GM18909 (cell line): ENCODE measurements around the gene DNAH3.
"Not testable (repeated sequence)": the region's sequence is repeated elsewhere in the genome, so short reads cannot be mapped to it uniquely, and the experiment has no call there.

ENCODE experiments used
- ATAC-seq: cut with Tn5 transposase; IDR thresholded peaks from one replicate; pipeline ENCODE4 v1.9.1; 2021; ENCODE audit warnings: mild to moderate bottlenecking; ENCODE audit not compliant: unreplicated experiment, poor library complexity

The DNAH3 gene

DNA sequence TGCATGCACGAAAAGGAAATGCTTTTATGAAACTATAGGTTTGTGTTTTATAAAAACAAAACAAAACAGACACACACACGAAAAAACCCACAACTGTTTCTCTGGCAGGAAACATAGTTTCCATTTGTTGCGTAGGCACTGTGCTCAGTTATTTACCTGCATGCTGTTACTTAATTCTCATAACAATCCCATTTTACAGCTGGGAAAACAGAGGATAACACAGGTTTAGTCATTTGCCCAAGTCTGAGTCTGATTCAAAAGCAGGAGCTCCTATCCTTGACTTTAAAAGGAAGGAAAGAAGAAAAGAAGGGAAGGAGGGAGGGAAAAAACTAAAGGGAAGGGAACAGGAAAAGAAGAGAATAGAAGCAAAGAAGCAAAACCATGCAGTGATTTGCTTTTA is 117.4 kb downstream of the DNAH3 start:
- ATAC-seq: no peak

GRCh38 chr16:21028728-21029127 is 121.9 kb downstream of the DNAH3 start:
- ATAC-seq: no peak

DNA sequence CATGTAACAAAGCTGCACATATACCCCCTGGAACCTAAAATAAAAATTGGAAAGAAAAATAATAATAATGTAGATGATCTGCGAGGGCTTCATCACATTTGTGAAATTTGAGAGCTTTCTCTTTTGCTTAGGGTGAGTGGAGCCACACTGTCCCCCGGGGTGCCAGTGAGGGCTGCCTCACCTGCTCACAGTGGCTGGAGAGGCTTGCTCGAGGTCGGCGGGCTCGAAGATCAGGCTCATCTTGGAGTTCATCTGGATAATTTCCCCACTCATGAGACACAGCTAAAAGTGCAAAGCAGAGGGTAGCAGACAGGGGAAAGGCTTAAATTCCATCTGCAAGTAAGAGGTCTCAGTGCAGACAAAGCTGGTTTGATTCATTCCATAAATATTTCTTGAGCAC is 123.8 kb downstream of the DNAH3 start:
- ATAC-seq: no peak

DNA sequence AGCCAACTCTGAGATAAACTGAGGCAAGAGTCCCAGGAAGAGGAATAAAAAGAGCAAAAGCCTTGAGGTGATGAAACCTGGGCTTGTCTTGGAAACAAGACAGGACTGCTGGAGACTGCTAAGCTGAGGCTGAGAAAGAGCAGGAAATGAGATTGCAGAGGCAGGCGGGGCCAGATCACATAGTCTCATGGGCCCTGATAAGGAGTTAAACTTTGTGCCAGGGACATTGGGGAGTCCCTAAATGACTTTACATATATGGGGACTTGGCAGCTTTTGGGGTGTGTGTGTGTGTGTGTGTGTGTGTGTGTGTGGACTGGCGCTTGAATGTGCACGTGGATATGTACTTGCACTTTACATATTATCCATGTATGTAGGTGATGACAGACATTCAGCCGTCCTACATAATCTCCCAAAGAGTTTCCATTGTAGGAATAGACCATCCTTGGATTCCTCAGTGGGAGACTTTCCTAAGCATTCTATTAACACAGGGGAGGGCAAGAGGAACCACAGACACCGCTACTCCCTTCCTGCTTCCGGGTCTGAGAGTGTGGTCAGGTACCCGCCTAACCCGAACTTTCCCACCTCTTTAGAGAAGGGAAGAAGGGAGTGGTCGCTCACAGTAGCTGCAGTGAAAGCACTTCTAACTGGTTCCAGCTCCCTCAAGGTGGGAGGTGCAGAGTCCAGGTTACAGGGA is 127.0 kb downstream of the DNAH3 start:
- no peak for ATAC-seq

GRCh38 chr16:21021316-21021715 is 129.3 kb downstream of the DNAH3 start:
- ATAC-seq: no peak

DNA sequence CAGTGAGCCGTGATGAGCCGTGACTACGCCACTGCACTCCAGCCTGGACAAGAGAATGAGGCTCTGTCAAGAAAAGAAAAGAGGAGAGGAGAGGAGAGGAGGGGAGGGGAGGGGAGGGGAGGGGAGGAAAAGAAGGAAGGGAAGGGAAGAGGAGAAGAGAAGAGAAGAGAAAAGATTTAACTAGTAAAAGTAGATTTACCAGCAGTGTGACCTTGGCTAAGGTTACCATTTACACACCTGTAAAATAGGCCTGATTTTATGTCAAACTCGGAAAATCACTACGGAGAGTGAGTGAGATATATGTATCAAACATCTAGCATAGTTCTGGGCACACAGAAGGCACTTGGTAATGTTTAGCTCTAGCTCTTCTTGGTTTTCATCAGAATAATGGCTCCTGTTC is 140.8 kb downstream of the DNAH3 start:
- ATAC-seq: no peak

- no peak for ATAC-seq
Measured at GRCh38 chr16:21005008-21005407, 145.6 kb downstream of the DNAH3 start.

GRCh38 chr16:21001262-21001661 is 149.4 kb downstream of the DNAH3 start:
- no peak for ATAC-seq

DNA sequence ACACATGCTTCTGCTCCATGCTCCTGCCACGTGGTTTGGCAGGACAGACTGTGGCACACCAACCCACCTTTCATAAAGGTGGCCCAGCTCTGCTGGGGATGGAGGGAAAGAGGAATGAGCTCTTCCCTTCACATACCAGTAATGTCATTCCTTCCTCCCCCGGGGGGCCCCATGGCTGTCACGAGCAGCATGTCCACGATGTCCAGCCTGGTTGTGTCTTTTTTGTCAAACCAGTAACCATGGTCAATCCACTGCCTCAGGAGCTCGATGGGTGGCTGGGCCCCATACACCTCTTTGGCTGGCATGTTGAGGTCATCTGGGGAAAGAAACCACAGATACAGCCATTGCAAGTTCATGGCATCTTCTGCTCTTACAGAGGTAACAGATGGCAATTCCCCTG is 153.5 kb downstream of the DNAH3 start:
- no peak for ATAC-seq

DNA sequence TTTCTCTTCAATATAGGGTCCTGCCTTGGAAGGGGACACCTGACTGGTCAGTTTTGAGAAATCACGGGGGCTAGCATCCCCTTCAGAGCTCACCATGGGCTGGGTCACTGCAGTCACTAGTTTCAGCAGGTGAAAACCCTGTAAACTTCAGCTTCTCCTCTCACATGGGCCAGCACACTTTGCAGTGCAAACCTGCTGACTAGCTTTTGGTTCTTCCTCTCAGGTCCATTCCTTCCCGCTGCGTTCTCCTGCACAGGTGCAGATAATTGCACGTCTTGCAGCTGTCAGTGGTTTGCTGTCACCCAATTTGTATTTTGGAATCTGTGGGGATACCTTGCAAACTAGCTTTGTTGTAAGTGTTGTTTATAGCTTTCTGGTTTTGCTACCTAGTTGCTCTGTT is 154.9 kb downstream of the DNAH3 start:
- ATAC-seq: no peak

- ATAC-seq: not testable (repeated sequence)
Measured at GRCh38 chr16:20989496-20990070, 161.1 kb downstream of the DNAH3 start.

DNA sequence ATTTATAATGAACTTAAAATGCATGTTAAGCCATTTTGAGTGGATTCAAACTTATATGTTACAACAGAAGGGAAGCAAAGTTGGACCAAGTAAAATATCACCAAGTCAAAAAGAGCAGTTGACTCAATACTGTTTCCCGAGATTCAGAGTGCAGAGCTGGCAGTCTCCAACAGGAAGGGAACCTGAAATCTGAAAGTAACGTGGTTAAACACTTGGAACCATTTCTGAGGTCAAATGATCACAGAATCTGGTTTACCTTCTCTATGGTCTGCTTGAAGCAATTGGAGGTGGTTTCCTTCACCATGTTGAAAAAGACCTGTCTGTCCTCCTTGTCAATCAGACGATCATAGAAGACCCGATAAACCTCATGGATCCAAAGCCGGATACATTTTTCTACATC is 163.6 kb downstream of the DNAH3 start:
- no peak for ATAC-seq

- ATAC-seq: no peak
Measured at GRCh38 chr16:20984019-20984418, 166.6 kb downstream of the DNAH3 start.

GRCh38 chr16:20976576-20976975 is 174.1 kb downstream of the DNAH3 start:
- ATAC-seq: no peak

DNA sequence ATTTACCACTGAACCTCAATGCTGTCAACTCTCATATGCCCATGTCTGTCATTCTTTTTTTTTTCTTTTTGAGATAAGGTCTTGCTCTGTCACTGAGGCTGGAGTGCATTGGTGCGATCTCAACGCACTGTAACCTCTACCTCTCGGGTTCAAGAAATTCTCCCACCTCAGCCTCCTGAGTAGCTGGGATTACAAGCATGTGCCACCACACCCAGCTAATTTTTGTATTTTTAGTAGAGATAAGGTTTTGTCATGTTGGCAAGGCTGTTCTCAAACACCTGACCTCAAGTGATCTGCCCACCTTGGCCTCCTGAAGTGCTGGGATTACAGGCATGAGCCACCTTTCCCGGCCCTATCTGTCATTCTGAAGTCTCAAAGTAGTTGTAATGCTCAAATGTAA is 177.4 kb downstream of the DNAH3 start:
- not testable (repeated sequence) for ATAC-seq

GRCh38 chr16:20971401-20971800 is 179.2 kb downstream of the DNAH3 start:
- no peak for ATAC-seq

DNA sequence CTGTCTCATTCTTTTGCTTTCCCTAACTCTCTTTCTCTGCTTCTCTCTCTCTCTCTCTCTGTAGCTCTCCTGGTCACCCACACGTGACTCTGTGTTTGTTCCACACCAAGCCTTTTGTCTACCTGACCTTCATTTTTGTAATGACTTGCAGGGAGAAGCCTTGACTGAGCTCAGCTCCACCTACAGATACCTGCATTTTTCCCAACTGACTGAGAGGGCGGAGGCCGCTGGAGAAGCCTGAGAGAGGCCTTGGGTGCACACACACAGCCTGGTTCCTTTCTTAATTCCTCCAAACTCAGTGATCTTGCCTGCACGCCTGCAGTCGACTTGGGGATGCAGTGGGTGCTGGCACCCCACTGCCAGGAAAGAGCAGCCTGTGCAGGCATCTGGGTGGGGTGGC is 181.3 kb downstream of the DNAH3 start:
- no peak for ATAC-seq

DNA sequence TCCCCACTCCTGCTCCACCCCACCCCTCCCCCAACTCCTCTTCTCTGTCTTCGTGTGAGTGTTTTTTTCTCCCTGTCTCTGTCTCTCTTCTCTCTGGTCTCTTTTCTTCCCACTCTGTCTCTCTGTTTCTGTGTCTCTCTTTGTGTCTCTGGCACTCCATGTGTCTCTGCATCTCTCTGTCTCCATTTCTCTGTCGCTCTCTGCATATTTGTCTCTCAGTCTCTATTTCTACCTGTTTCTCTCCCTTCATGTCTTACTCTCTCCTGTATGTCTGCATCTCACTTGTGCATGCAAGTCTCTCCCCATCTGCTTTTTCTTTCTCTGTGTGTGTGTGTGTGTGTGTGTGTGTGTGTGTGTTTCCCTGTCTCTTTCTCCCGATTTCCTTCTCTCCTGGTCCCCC is 181.9 kb downstream of the DNAH3 start:
- ATAC-seq: no peak

- no peak for ATAC-seq
Measured at GRCh38 chr16:20960899-20961298, 189.7 kb downstream of the DNAH3 start.

GRCh38 chr16:20957153-20957552 is 193.5 kb downstream of the DNAH3 start:
- ATAC-seq: no peak

- no peak for ATAC-seq
Measured at GRCh38 chr16:20956319-20956718, 194.3 kb downstream of the DNAH3 start.

DNA sequence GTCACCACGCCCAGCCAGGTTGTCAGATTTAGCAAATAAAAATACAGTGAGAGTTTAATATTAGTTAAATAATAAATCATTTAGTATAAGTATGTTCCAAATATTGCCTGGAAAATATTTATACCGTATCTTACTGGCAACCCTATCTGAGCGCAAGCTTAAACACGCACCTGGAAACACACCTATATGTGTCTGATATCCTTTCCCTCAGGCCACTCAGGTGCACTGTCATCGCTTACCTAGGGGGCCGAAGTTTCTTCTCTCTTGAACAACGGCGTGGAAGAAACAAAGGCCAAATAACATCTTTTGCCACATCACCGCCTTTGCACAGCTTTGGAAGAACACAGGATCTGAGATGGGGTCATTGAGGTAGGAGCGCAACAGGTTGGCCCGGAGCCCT is 196.1 kb downstream of the DNAH3 start:
- no peak for ATAC-seq
